ENCODE data around the gene RASSF5. TPM values are rescaled to one million over a fixed set of nuclear protein-coding genes. Genes with fewer than 3 reads are reported as not detected.

Gene RASSF5
- total and polyA plus RNA-seq, 12 donors, result 0.90 to 26.0 (median 6.4) TPM

- DNase-seq, result no peak
- H3K9me3 ChIP-seq, result no peaks in the 10 kb centered on the region
- TF ChIP-seq CTCF (IDR thresholded peaks at IDR 0.05), result no peak
- 86 to 89% methylated on average over 7 of the region's 7 CpGs for WGBS, 2 donors
- H3K36me3 ChIP-seq, result no peaks in the 10 kb centered on the region
- no peaks in the 10 kb centered on the region for H3K27me3 ChIP-seq
- peaks cover 0 to 19% (median 6%) of the 10 kb centered on the region in 9 donors for H3K4me1 ChIP-seq
- intact Hi-C loops (cut with DNase I), result loop anchor here in 2 of 10 donors (5.0 kb wide), 2 partner anchors 35 to 50 kb away; no protein-coding TSS in a partner anchor
- H3K27ac ChIP-seq, result no peak overlapping the region
- H3K4me3 ChIP-seq, result no peak overlapping the region
- ATAC-seq, result no peak
Measured at GRCh38 chr1:206547104-206547503, 39.8 kb downstream of the RASSF5 start.

- ATAC-seq (no peak), DNase-seq (no peak)
- WGBS, 2 donors, result 83 to 85% methylated on average over 2 of the region's 2 CpGs
- H3K4me3 ChIP-seq, result no peak overlapping the region
- intact Hi-C loops (cut with DNase I), result no loop called here
- H3K27ac ChIP-seq, result no peak overlapping the region
- peaks cover 0 to 23% (median 10%) of the 10 kb centered on the region in 9 donors for H3K4me1 ChIP-seq
- no peaks in the 10 kb centered on the region for H3K36me3 ChIP-seq
- no peaks in the 10 kb centered on the region for H3K27me3 ChIP-seq
- TF ChIP-seq CTCF (IDR thresholded peaks at IDR 0.05), result no peak
- H3K9me3 ChIP-seq, result no peaks in the 10 kb centered on the region
Measured at GRCh38 chr1:206550446-206550845, 43.1 kb downstream of the RASSF5 start.

GRCh38 chr1:206551296-206551985 lies 44.1 kb downstream of the RASSF5 start:
- Histone ChIP-seq H3K27ac (peak overlapping the region in 1 of 10 donors; percentile 75), H3K4me3 (no peak overlapping the region), H3K36me3 (no peaks in the 10 kb centered on the region), H3K4me1 (peaks cover 0 to 33% (median 19%) of the 10 kb centered on the region in 9 donors), H3K9me3 (no peaks in the 10 kb centered on the region), H3K27me3 (no peaks in the 10 kb centered on the region)
- ATAC-seq (peak in 3 of 8 donors; percentile 6 to 14 (median 9)), DNase-seq (no peak)
- intact Hi-C loops (cut with DNase I), result no loop called here
- 78 to 85% methylated on average over 9 of the region's 9 CpGs for WGBS, 2 donors
- no peak for TF ChIP-seq CTCF (IDR thresholded peaks at IDR 0.05)

GRCh38 chr1:206551986-206552326 lies 44.6 kb downstream of the RASSF5 start:
- Histone ChIP-seq H3K27me3 (no peaks in the 10 kb centered on the region), H3K36me3 (no peaks in the 10 kb centered on the region), H3K9me3 (no peaks in the 10 kb centered on the region), H3K27ac (peak overlapping the region in 1 of 10 donors; percentile 75), H3K4me1 (peaks cover 4 to 38% (median 24%) of the 10 kb centered on the region in 9 donors), H3K4me3 (no peak overlapping the region)
- TF ChIP-seq CTCF (IDR thresholded peaks at IDR 0.05), result no peak
- WGBS, 2 donors, result 87 to 95% methylated on average over 3 of the region's 3 CpGs
- no peak for DNase-seq
- intact Hi-C loops (cut with DNase I), result no loop called here
- ATAC-seq, result no peak

Data from heart right ventricle (tissue), 16 donors.